Ishikawa (cell line): Measurements from ENCODE around the gene USP44.

ENCODE experiments used
- CEBPB ChIP-seq: IDR thresholded peaks from 2 replicates; pipeline ENCODE4 v1.6.1; 2012
- CREB1 ChIP-seq: IDR thresholded peaks from 2 replicates; pipeline ENCODE4 v1.6.1; 2012; ENCODE audit warnings: low read depth
- EGR1 ChIP-seq: IDR thresholded peaks from 2 replicates; pipeline ENCODE4 v1.6.1; 2012
- EP300 ChIP-seq: IDR thresholded peaks from 2 replicates; pipeline ENCODE4 v1.6.1; 2012; ENCODE audit warnings: borderline replicate concordance
- FOXM1 ChIP-seq: IDR thresholded peaks from 2 replicates; pipeline ENCODE4 v1.6.1; 2012; ENCODE audit warnings: low read depth, borderline replicate concordance
- NFIC ChIP-seq: IDR thresholded peaks from 2 replicates; pipeline ENCODE4 v1.6.1; 2012
- RAD21 ChIP-seq: IDR thresholded peaks from 2 replicates; pipeline ENCODE4 v1.6.1; 2012; ENCODE audit warnings: low read depth
- REST ChIP-seq: IDR thresholded peaks from 2 replicates; pipeline ENCODE4 v1.6.1; 2012; ENCODE audit warnings: low read depth, mild to moderate bottlenecking
- TAF1 ChIP-seq: IDR thresholded peaks from 2 replicates; pipeline ENCODE4 v1.6.1; 2012; ENCODE audit warnings: low read depth, mild to moderate bottlenecking
- YY1 ChIP-seq: IDR thresholded peaks from 2 replicates; pipeline ENCODE4 v1.6.1; 2012; ENCODE audit warnings: low read depth
- ZBTB7A ChIP-seq: IDR thresholded peaks from 2 replicates; pipeline ENCODE4 v1.6.1; 2012; ENCODE audit warnings: low read depth
- TF ChIP-seq, protein P1 (sequence below): IDR thresholded peaks from 2 replicates; pipeline ENCODE4 v1.6.1; 2012
- TF ChIP-seq, protein P2 (sequence below): IDR thresholded peaks from 2 replicates; pipeline ENCODE4 v1.6.1; 2012

GRCh38 chr12:95573951-95574576 is 22.8 kb upstream of the USP44 start:
- TF ChIP-seq YY1, result no peak
- TF ChIP-seq TAF1, result no peak
- TF ChIP-seq, protein P1, sequence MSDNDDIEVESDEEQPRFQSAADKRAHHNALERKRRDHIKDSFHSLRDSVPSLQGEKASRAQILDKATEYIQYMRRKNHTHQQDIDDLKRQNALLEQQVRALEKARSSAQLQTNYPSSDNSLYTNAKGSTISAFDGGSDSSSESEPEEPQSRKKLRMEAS, result no peak
- no peak for TF ChIP-seq CREB1
- TF ChIP-seq, protein P2, sequence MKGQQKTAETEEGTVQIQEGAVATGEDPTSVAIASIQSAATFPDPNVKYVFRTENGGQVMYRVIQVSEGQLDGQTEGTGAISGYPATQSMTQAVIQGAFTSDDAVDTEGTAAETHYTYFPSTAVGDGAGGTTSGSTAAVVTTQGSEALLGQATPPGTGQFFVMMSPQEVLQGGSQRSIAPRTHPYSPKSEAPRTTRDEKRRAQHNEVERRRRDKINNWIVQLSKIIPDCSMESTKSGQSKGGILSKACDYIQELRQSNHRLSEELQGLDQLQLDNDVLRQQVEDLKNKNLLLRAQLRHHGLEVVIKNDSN, result no peak
- no peak for TF ChIP-seq FOXM1
- no peak for TF ChIP-seq EP300
- TF ChIP-seq EGR1, result no peak
- no peak for TF ChIP-seq REST
- TF ChIP-seq RAD21, result no peak
- no peak for TF ChIP-seq CEBPB
- no peak for TF ChIP-seq NFIC
- TF ChIP-seq ZBTB7A, result no peak
